GM23338 (cell line): Measurements from ENCODE around the gene SPINDOC. TPM values are rescaled to one million over a fixed set of nuclear protein-coding genes. Genes with fewer than 3 reads are reported as not detected.
A peak's percentile ranks its signal among the peaks of the same experiment; 100 is the strongest.

Source experiments
- ATAC-seq: fragments of 200-7000 bp; cut with Tn5 transposase; 3 replicates; pipeline ENCODE4 v1.9.1; 2020
- DNase-seq: peaks from one replicate; pipeline ENCODE4 v3.0.0-alpha.2; 2015; ENCODE audit warnings: low spot score
- H2AFZ ChIP-seq: fragments of 200-600 bp; sonication (generic); 2 replicates; pipeline ENCODE4 v1.8.0; 2016; ENCODE audit warnings: antibody characterized with exemption, mild to moderate bottlenecking, moderate library complexity
- H3F3A ChIP-seq: fragments of 200-600 bp; sonication (generic); replicated peaks from 2 replicates; pipeline ENCODE4 v1.8.0; 2017; ENCODE audit warnings: antibody characterized with exemption, mixed run types, low read depth
- H3K27ac ChIP-seq: fragments of 200-600 bp; sonication (generic); 2 replicates; pipeline ENCODE4 v1.6.1; 2016; ENCODE audit warnings: low read depth
- H3K27me3 ChIP-seq: fragments of 200-600 bp; sonication (generic); 2 replicates; pipeline ENCODE4 v1.8.0; 2016; ENCODE audit warnings: mild to moderate bottlenecking, mixed run types, moderate library complexity; ENCODE audit not compliant: insufficient read depth
- H3K36me3 ChIP-seq: fragments of 200-600 bp; sonication (generic); 2 replicates; pipeline ENCODE4 v1.8.0; 2016; ENCODE audit warnings: mild to moderate bottlenecking; ENCODE audit not compliant: insufficient read depth
- H3K4me1 ChIP-seq: fragments of 200-600 bp; sonication (generic); 2 replicates; pipeline ENCODE4 v1.8.0; 2016; ENCODE audit warnings: mild to moderate bottlenecking, moderate library complexity; ENCODE audit not compliant: insufficient read depth
- H3K4me2 ChIP-seq: fragments of 200-600 bp; sonication (generic); 2 replicates; pipeline ENCODE4 v1.7.1; 2017; ENCODE audit warnings: mixed run types
- H3K4me3 ChIP-seq: fragments of 200-600 bp; sonication (generic); 2 replicates; pipeline ENCODE4 v1.6.1; 2016; ENCODE audit warnings: mixed run types
- H3K79me2 ChIP-seq: fragments of 200-600 bp; sonication (generic); replicated peaks from 2 replicates; pipeline ENCODE4 v1.8.0; 2017; ENCODE audit warnings: mild to moderate bottlenecking; ENCODE audit not compliant: insufficient read depth
- H3K9me2 ChIP-seq: fragments of 200-600 bp; sonication (generic); 2 replicates; pipeline ENCODE4 v1.8.0; 2017; ENCODE audit not compliant: insufficient read depth
- H4K20me1 ChIP-seq: fragments of 200-600 bp; sonication (generic); replicated peaks from 2 replicates; pipeline ENCODE4 v1.8.0; 2017; ENCODE audit warnings: mild to moderate bottlenecking; ENCODE audit not compliant: insufficient read depth
- H3K27ac Mint-ChIP-seq: 2 replicates; pipeline ENCODE4 v1.8.0; 2020; ENCODE audit warnings: inconsistent platforms, mild to moderate bottlenecking, moderate library complexity, mixed read lengths
- H3K27me3 Mint-ChIP-seq: 3 replicates; pipeline ENCODE4 v1.8.0; 2022; ENCODE audit warnings: low read depth, mild to moderate bottlenecking, moderate library complexity, mixed read lengths, inconsistent platforms; ENCODE audit not compliant: insufficient read depth, poor library complexity
- H3K36me3 Mint-ChIP-seq: 3 replicates; pipeline ENCODE4 v1.8.0; 2021; ENCODE audit warnings: low read depth, mild to moderate bottlenecking, inconsistent platforms, moderate library complexity, mixed read lengths
- H3K4me1 Mint-ChIP-seq: 3 replicates; pipeline ENCODE4 v1.8.0; 2020; ENCODE audit warnings: mild to moderate bottlenecking, inconsistent platforms, mixed read lengths
- H3K4me3 Mint-ChIP-seq: 3 replicates; pipeline ENCODE4 v1.8.0; 2021; ENCODE audit warnings: moderate library complexity, mild to moderate bottlenecking, inconsistent platforms, mixed read lengths
- H3K9me3 Mint-ChIP-seq: 3 replicates; pipeline ENCODE4 v1.8.0; 2020; ENCODE audit warnings: moderate library complexity, mild to moderate bottlenecking, inconsistent platforms, mixed read lengths
- CREB1 ChIP-seq: fragments of 250-450 bp; sonication (Bioruptor Pico); IDR thresholded peaks from 2 replicates; pipeline ENCODE4 v1.5.0; 2020; ENCODE audit warnings: low read depth, mild to moderate bottlenecking, moderate library complexity
- EZH2 ChIP-seq: fragments of 200-600 bp; sonication (generic); IDR thresholded peaks from one replicate; pipeline ENCODE4 v1.8.0; 2017; ENCODE audit warnings: antibody characterized with exemption, mild to moderate bottlenecking, low read depth; ENCODE audit not compliant: unreplicated experiment
- EZH2phosphoT487 ChIP-seq: fragments of 200-600 bp; sonication (generic); IDR thresholded peaks from one replicate; pipeline ENCODE4 v1.8.1; 2018; ENCODE audit warnings: antibody characterized with exemption; ENCODE audit not compliant: unreplicated experiment
- JUNB ChIP-seq: IDR thresholded peaks from one replicate; pipeline ENCODE4 v1.6.1; 2016; ENCODE audit warnings: antibody characterized with exemption; ENCODE audit not compliant: unreplicated experiment
- NANOG ChIP-seq: IDR thresholded peaks from 2 replicates; pipeline ENCODE4 v1.6.1; 2016; ENCODE audit warnings: antibody characterized with exemption, borderline replicate concordance
- POLR2AphosphoS5 ChIP-seq: IDR thresholded peaks from 2 replicates; pipeline ENCODE4 v1.6.1; 2016; ENCODE audit warnings: antibody characterized with exemption, low read depth
- STAT1 ChIP-seq: IDR thresholded peaks from one replicate; pipeline ENCODE4 v1.6.1; 2016; ENCODE audit warnings: antibody characterized with exemption; ENCODE audit not compliant: unreplicated experiment
- ZNF114 ChIP-seq: fragments of 250-450 bp; sonication (Bioruptor Pico); IDR thresholded peaks from 2 replicates; pipeline ENCODE4 v1.5.0; 2020; ENCODE audit warnings: mild to moderate bottlenecking, moderate library complexity
- ZNF331 ChIP-seq: fragments of 250-450 bp; sonication (Bioruptor Pico); IDR thresholded peaks from 2 replicates; pipeline ENCODE4 v1.5.0; 2020; ENCODE audit warnings: low read depth, mild to moderate bottlenecking, moderate library complexity
- polyA plus RNA-seq: library from polyadenylated mRNA; unstranded; fragments of >200 nt; fragmentation: Nextera tagmentation; extraction: Ambion mirVana; gene quantifications from 2 replicates; pipeline ENCODE4 v1.2.1, GENCODE V29; 2016
- total RNA-seq: library from RNA; depleted of rRNA; stranded (reverse); fragments of >200 nt; shearing (Covaris generic); gene quantifications from 2 replicates; pipeline ENCODE4 v1.2.3, GENCODE V29; 2014
- TF ChIP-seq, protein P1 (sequence below): IDR thresholded peaks from 2 replicates; pipeline ENCODE4 v1.6.1; 2016; ENCODE audit warnings: antibody characterized with exemption
- TF ChIP-seq, protein P2 (sequence below): IDR thresholded peaks from one replicate; pipeline ENCODE4 v1.6.1; 2018; ENCODE audit warnings: antibody characterized with exemption; ENCODE audit not compliant: unreplicated experiment
- TF ChIP-seq, protein P3 (sequence below), 2 experiments: fragments of 200-600 bp in 1 of 2; sonication (generic) in 1 of 2; conservative IDR thresholded peaks; 2 replicates each; pipeline versions ENCODE4 v1.5.1 to v1.6.1; 2016 to 2017; ENCODE audit warnings: antibody characterized with exemption in 2 of 2, low read depth in 2 of 2, mild to moderate bottlenecking in 2 of 2, moderate library complexity in 1 of 2

The SPINDOC gene
- total and polyA plus RNA-seq, 2 experiments from 2014 or later = 9.4 to 84.7 TPM

DNA sequence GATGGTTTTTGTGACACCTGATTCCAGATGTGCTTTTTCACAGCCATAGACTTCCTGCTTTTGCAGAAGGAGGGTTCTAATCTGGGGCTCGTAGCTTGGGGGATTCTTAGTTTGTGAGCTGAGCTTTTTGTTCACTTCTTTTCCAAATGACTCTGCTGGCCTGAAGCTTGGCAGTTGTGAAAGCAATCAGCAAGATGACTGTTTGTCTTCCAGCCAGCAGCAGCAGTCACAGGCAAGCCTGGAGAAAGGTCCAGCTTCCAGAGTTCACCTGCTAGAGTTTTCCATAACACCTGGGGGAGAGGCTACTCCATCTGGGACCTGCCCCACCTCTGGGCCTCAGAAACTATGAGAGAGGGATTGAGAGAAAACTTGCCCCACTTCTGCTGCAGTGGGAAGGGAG lies 29.8 kb downstream of the SPINDOC start:
- peaks cover 63% of the 10 kb centered on the region for H4K20me1 ChIP-seq
- peak overlapping the region; percentile 97 for H3K4me2 ChIP-seq
- Mint-ChIP-seq H3K4me3 (peak overlapping the region; percentile 39), H3K4me1 (peaks cover 73% of the 10 kb centered on the region), H3K27ac (peak overlapping the region; percentile 86), H3K9me3 (no peaks in the 10 kb centered on the region), H3K27me3 (peaks cover 11% of the 10 kb centered on the region), H3K36me3 (peaks cover 17% of the 10 kb centered on the region; the same call in 2 of the 3 replicates)
- no peak for DNase-seq
- H3K9me2 ChIP-seq = no peaks in the 10 kb centered on the region
- no peak for ATAC-seq
- H3K4me1 ChIP-seq = peaks cover 65% of the 10 kb centered on the region
- H3K27me3 ChIP-seq = no peaks in the 10 kb centered on the region
- H3F3A ChIP-seq = peaks cover under 1% of the 10 kb centered on the region; the same call in 1 of the 2 replicates
- peaks cover 88% of the 10 kb centered on the region for H3K79me2 ChIP-seq
- no peaks in the 10 kb centered on the region for H3K36me3 ChIP-seq
- H3K4me3 ChIP-seq = peak overlapping the region; percentile 93
- no peak overlapping the region for H2AFZ ChIP-seq
- H3K27ac ChIP-seq = peak overlapping the region; percentile 80
- no peak for TF ChIP-seq NANOG
- no peak for TF ChIP-seq STAT1
- TF ChIP-seq CREB1 = no peak
- TF ChIP-seq EZH2 = no peak
- TF ChIP-seq, protein P1, sequence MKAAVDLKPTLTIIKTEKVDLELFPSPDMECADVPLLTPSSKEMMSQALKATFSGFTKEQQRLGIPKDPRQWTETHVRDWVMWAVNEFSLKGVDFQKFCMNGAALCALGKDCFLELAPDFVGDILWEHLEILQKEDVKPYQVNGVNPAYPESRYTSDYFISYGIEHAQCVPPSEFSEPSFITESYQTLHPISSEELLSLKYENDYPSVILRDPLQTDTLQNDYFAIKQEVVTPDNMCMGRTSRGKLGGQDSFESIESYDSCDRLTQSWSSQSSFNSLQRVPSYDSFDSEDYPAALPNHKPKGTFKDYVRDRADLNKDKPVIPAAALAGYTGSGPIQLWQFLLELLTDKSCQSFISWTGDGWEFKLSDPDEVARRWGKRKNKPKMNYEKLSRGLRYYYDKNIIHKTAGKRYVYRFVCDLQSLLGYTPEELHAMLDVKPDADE = no peak
- TF ChIP-seq, protein P2, sequence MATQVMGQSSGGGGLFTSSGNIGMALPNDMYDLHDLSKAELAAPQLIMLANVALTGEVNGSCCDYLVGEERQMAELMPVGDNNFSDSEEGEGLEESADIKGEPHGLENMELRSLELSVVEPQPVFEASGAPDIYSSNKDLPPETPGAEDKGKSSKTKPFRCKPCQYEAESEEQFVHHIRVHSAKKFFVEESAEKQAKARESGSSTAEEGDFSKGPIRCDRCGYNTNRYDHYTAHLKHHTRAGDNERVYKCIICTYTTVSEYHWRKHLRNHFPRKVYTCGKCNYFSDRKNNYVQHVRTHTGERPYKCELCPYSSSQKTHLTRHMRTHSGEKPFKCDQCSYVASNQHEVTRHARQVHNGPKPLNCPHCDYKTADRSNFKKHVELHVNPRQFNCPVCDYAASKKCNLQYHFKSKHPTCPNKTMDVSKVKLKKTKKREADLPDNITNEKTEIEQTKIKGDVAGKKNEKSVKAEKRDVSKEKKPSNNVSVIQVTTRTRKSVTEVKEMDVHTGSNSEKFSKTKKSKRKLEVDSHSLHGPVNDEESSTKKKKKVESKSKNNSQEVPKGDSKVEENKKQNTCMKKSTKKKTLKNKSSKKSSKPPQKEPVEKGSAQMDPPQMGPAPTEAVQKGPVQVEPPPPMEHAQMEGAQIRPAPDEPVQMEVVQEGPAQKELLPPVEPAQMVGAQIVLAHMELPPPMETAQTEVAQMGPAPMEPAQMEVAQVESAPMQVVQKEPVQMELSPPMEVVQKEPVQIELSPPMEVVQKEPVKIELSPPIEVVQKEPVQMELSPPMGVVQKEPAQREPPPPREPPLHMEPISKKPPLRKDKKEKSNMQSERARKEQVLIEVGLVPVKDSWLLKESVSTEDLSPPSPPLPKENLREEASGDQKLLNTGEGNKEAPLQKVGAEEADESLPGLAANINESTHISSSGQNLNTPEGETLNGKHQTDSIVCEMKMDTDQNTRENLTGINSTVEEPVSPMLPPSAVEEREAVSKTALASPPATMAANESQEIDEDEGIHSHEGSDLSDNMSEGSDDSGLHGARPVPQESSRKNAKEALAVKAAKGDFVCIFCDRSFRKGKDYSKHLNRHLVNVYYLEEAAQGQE = no peak

DNA sequence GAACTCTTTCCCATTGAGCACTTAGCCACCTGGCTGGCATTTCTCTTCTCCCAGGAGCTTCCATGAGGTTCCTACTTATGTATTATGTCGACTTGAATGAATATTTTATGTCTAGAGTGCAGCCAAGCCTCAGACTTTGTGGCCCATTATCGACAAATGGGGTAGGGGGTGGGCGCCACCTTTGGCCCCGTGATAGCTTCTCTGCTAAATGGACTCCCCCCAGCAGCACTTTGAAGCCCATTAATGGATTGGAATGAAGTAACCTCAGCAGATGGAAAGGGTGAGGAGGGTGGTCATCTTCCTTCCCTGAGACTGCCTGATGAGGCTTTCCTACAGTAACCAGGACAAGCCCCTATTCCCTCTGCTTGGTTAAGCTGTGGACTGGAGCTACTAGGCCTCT lies 31.6 kb downstream of the SPINDOC start:
- peaks cover 22% of the 10 kb centered on the region; the same call in 2 of the 3 replicates for H3K36me3 Mint-ChIP-seq
- H3K4me1 ChIP-seq = peaks cover 64% of the 10 kb centered on the region
- H3F3A ChIP-seq = no peaks in the 10 kb centered on the region
- H3K4me1 Mint-ChIP-seq = peaks cover 77% of the 10 kb centered on the region
- 0 out of 2 replicates have a peak overlapping the region, but pooled peaks have one; percentile 25 for H3K4me3 ChIP-seq
- no peak overlapping the region for H2AFZ ChIP-seq
- H4K20me1 ChIP-seq = peaks cover 69% of the 10 kb centered on the region
- H3K27ac ChIP-seq = peak overlapping the region; percentile 60; the same call in 1 of the 2 replicates
- DNase-seq = no peak
- H3K79me2 ChIP-seq = peaks cover 100% of the 10 kb centered on the region
- peaks cover 10% of the 10 kb centered on the region for H3K27me3 Mint-ChIP-seq
- TF ChIP-seq, protein P3, sequence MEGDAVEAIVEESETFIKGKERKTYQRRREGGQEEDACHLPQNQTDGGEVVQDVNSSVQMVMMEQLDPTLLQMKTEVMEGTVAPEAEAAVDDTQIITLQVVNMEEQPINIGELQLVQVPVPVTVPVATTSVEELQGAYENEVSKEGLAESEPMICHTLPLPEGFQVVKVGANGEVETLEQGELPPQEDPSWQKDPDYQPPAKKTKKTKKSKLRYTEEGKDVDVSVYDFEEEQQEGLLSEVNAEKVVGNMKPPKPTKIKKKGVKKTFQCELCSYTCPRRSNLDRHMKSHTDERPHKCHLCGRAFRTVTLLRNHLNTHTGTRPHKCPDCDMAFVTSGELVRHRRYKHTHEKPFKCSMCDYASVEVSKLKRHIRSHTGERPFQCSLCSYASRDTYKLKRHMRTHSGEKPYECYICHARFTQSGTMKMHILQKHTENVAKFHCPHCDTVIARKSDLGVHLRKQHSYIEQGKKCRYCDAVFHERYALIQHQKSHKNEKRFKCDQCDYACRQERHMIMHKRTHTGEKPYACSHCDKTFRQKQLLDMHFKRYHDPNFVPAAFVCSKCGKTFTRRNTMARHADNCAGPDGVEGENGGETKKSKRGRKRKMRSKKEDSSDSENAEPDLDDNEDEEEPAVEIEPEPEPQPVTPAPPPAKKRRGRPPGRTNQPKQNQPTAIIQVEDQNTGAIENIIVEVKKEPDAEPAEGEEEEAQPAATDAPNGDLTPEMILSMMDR (conservative IDR thresholded peaks at IDR 0.05; ENCODE audit: low read depth in 2 of 2) = no peak
- TF ChIP-seq NANOG (no peak), ZNF114 (CRISPR knock-in tag) (no peak), ZNF331 (CRISPR knock-in tag) (no peak), POLR2AphosphoS5 (no peak), JUNB (no peak), CREB1 (no peak), EZH2phosphoT487 (no peak), EZH2 (no peak), STAT1 (no peak)
- TF ChIP-seq, protein P1 = no peak
- TF ChIP-seq, protein P2 = no peak
- H3K9me3 Mint-ChIP-seq = no peaks in the 10 kb centered on the region
- no peaks in the 10 kb centered on the region for H3K9me2 ChIP-seq
- H3K36me3 ChIP-seq = no peaks in the 10 kb centered on the region
- no peak for ATAC-seq
- no peak overlapping the region for H3K4me3 Mint-ChIP-seq
- H3K4me2 ChIP-seq = peak overlapping the region; percentile 45; the same call in 1 of the 2 replicates
- H3K27ac Mint-ChIP-seq = peak overlapping the region; percentile 47; the same call in 1 of the 2 replicates
- no peaks in the 10 kb centered on the region for H3K27me3 ChIP-seq
